GM18870 (cell line): Measurements from ENCODE around the gene PRRC2C.
"Not testable (repeated sequence)": the region's sequence is repeated elsewhere in the genome, so short reads cannot be mapped to it uniquely, and the experiment has no call there.

ENCODE experiments used
- ATAC-seq: cut with Tn5 transposase; IDR thresholded peaks from one replicate; pipeline ENCODE4 v1.9.1; 2021; ENCODE audit warnings: moderate library complexity; ENCODE audit not compliant: unreplicated experiment

Gene PRRC2C

DNA sequence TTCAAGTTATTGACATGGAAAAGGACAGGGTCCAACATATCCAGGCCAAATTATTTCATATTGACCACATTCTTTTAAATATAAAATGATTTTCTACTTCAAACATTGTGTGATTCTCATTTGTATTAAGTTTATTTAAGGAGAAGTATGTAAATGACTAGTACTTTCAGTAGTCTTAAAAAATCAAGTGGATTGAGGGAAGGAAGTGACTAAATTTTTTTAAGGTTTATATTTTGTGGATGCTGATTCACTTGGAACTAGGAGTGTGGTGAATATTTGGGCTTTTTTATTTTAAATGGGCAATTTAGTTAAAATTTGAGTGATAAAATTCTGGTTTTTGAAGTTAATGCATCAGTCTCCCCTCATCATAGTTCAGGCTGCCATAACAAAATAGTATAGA lies 10.1 kb downstream of the PRRC2C start:
- no peak for ATAC-seq

DNA sequence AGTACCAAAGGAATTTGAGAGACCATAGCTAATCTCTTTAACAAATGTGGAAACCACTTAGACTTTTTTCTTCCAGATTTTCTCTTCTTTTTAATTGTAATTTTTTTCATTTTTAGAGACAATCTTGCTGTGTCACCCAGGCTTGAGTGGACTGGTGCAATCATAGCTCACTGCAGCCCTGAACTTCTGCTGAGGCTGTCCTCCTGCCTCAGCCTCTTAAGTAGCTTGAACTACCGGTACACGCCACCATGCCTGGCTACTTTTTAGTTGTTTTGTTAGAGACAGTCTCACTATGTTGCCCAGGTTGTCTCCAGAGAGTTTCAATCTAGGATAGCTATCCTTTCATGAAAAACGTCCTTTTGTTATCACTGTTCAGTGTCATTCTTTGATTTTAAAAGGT lies 15.0 kb downstream of the PRRC2C start:
- no peak for ATAC-seq

DNA sequence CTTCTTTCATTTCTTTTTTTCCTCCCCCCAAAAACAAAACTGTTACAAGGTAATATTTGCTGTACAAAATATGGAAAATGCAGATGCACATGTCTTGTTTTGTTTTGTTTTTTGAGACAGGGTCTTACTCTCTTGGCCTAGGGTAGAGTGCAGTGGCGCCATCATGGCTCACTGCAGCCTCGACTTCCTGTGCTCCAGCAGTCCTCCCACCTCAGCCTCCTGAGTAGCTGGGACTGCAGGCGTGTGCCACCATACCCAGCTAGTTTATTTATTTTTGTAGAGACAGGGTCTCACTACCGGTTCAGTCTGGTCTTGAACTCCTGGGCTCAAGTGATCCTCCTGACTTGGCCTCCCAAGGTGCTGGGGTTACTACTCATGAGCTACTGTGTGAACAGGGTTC lies 15.5 kb downstream of the PRRC2C start:
- no peak for ATAC-seq

DNA sequence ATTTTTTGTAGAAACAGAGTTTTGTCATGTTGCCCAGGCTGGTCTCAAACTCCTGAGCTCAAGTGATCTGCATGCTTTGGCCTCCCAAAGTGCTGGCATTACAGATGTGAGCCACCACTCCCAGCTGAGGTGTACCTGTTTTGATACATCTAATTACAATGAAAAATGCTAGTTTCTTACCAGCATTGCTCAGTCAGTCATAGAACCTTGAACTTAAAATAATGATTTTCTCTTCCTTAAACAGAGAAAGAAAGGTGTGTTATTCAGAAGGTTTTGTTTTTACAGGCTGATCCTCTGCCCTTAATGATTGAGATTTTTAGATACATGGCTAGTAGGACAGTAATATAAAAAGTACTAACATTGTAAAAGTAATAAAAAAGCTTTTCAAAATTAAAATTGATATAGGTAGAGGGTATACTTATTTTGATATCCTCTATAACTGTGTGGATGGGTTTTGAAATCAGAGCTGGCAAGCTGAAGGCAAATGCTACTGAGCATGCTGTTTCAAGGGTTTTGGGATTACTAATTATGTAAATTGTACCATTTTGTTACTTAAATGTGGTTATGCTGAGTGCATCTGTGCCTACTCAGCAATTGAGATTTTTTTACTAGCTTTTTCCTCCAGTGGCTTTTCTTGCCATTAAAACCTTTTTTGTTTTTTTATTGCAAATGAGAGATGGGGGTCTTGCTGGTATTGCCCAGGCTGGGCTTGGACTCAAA lies 16.1 kb downstream of the PRRC2C start:
- ATAC-seq = peak; percentile 85

DNA sequence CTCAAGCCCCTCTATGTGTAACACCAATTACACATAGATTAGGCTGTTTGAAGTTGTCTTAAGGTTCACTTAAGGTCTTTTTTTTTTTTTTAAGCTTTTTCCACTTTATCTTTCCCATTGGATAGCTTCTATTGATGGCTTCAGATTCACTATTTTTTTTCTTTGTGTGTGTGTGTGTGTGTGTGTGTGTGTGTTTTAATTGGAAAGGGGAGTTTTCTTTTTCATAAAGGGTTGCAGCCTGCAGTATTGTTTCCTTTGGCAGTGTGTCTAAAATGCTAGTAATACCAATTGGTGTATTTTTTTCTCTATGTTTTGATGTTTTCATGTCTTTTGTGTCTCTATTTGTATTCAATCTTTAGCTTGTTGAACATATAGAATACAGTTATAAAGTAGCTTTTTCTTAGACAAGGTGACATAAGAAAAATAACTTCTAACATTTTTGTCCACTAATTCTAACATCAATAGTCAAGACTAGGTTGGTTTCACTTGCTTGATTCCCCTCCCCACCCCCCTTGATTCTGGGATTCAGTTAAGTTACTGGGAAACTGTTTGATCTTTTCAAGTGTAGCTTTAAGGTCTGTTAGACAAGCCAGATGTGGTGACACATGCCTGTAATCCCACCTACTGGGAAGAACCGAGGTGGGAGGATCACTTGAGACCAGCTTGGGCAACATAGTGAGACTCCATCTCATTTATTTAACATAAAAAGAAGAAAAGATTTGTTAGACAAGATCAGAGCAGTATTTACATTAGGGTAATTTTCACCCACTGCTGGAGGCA lies 21.4 kb downstream of the PRRC2C start:
- no peak for ATAC-seq

DNA sequence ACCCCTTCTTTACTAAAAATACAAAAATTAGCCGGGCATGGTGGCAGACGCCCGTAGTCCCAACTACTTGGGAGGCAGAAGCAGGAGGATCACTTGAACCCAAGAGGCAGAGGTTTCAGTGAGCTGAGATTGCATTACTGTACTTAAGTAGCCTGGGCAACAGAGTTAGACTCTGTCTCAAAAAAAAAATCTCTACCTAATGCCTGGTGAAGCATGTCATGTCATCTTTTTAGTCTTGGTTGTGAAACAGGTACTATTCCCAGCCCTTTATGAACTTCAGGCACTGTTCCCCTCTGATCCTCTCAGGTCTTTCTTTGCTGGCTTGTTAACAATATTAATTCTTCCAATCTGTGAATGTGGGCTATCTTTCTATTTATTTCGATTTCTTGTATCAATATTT lies 22.1 kb downstream of the PRRC2C start:
- no peak for ATAC-seq

DNA sequence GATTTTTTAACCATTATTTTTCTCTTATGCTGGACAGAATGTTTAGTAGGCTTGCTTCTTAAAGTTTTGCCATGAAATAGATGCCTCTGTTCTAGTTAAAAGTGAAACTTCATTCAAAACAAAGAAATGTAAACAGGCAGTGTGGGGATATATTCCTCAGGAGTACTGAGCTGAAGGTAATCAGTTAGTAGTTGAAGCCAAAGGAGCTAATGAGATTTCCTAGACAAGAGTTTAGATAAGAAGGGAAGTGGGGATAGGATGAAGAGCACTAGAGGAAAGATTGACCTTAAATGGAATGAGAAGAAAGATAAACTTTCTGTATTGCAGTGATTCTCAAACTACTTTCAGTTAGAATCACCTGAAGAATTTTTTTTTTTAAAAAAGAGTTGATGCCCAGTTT lies 23.9 kb downstream of the PRRC2C start:
- no peak for ATAC-seq

DNA sequence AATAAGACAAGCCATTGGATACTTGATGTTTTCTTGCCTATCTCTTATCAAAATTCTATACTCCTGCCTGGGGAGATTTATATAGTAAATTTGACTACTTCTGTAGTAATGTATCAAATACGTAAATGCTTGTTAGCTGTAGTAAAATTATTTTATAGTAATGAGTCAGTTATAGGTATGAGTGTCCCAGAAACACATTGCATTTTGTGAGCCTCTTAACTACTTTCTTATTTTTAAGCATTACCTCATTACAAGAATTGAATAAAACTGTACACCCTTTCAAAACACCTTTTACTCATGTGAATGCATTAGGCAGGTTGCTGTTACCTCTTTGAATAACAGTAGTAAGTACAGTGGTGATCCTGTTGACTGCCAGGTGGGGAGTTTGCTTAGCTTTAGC lies 28.4 kb downstream of the PRRC2C start:
- no peak for ATAC-seq

DNA sequence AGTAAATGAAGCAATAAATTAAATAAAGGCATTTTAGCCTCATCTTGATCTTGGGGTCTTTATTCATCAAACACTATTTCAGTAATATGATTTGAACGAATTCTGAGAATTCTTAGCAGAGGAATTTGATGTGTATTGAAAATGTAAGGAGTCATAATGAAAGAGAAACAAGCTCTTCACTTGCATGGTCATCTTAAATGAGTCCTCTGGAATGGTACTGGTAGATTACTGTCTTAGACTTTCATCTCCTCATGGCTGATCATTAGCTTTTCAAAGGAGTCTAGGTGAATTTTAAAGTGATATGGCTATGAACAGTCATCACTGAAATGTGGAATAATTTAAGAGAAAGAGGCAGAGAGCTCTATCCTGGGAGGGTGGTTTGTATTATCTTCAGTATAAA lies 30.0 kb downstream of the PRRC2C start:
- ATAC-seq = peak; percentile 73

DNA sequence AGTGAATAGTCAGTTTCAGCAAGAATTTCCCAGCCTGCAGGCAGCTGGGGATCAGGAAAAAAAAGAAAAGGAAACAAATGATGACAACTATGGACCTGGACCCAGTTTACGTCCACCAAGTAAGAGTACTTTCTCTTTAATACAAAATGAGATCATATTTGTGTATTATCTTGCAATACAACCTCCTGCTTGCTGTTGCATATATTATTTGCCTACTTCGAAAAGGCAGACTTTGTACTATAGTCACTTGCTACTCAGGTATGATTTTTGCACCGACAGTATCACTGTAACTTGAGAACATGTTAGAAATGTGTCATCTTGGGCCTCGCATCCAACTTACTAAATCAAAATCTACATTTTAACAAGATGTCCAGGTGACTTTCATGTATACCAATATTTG lies 30.4 kb downstream of the PRRC2C start:
- ATAC-seq = no peak

DNA sequence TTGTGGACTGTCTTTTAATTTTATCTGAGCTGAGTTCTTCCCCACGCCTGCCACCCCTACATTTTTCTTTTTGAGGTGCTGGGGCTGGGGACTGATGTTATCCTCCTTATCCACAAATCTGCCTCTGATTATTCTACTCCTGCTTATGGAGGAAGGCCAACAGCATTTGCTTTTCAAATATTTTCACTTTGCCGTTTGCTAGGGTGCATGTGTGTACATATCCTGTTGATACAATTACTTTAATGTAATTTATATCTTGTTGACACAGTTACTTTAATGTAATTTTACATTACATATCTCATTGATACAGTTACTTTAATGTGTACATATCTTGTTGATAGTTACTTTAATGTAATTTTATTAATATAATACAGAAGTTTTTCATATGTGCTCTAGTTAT lies 36.2 kb downstream of the PRRC2C start:
- ATAC-seq = no peak

DNA sequence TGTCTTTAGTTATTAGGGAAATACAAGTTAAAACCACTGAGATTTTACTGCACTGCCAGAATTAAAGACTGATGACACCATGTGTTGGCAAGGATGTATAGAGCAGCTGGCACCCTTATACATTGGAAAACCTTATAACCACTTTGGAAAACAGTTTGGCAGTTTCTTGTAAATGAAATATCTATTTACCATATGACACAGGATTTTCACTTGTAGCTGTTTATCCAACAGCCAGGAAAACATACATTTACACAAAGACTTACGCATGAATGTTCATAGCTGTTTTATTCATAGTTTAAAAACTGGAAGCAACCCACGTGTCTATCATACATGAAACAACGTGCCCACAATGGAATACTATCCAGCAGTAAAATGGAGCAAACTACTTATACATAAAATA lies 45.3 kb downstream of the PRRC2C start:
- no peak for ATAC-seq

DNA sequence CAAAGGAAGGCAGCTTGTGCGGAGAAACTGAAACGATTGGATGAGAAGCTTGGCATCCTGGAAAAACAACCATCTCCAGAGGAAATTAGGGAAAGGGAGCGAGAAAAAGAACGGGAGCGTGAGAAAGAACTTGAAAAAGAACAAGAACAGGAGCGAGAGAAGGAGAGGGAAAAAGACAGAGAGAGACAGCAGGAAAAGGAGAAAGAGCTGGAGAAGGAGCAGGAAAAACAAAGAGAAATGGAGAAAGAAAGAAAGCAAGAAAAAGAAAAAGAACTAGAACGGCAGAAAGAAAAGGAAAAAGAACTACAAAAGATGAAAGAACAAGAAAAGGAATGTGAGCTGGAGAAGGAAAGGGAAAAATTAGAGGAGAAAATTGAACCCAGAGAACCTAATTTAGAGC lies 47.2 kb downstream of the PRRC2C start:
- ATAC-seq = no peak

DNA sequence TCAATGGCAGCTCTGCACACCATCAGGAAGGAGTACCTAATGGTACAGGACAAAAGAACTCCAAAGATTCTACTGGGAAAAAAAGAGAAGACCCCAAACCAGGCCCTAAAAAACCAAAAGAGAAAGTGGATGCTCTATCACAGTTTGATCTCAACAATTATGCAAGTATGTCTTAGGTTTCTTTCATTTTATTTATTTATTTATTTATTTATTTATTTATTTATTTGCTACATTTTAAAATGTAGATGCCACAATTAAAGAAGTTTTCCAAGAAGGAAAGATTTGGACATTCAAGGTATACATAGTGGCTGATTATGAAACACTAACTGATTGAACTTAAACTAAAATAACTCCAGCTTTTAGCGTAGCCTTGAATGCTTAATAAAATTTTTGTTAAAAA lies 60.2 kb downstream of the PRRC2C start:
- no peak for ATAC-seq

DNA sequence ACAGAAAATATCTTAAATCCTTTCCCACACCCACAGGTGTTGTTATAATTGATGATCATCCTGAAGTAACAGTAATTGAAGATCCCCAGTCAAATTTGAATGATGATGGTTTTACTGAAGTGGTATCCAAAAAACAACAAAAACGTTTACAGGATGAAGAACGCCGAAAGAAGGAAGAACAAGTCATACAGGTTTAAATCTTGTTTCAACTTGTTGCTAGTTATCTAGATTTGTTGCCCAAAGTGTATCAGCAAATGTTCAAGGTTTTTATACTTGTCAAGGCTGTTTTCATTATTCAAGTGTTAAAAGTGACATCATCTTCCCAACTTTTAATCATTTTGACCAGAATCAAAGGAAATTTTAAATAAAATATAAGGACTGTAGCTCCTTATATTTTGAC lies 64.7 kb downstream of the PRRC2C start:
- ATAC-seq = no peak

DNA sequence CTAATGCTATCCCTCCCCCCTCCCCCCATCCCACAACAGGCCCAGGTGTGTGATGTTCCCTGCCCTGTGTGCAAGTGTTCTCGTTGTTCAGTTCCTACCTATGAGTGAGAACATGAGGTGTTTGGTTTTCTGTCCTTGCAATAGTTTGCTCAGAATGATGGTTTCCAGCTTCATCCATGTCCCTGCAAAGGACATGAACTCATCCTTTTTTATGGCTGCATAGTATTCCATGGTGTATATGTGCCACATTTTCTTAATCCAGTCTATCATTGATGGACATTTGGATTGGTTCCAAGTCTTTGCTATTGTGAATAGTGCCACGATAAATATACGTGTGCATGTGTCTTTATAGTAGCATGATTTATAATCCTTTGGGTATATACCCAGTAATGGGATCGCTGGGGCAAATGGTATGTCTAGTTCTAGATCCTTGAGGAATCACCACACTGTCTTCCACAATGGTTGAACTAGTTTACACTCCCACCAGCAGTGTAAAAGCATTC lies 65.3 kb downstream of the PRRC2C start:
- not testable (repeated sequence) for ATAC-seq

DNA sequence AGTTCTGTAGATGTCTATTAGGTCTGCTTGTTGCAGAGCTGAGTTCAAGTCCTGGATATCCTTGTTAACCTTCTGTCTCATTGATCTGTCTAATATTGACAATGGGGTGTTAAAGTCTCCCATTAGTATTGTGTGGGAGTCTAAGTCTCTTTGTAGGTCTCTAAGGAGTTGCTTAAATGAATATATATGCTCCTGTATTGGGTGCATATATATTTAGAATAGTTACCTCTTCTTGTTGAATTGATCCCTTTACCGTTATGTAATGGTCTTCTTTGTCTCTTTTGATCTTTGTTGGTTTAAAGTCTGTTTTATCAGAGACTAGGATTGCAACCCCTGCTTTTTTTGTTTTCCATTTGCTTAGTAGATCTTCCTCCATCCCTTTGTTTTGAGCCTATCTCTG lies 68.6 kb downstream of the PRRC2C start:
- ATAC-seq = not testable (repeated sequence)

DNA sequence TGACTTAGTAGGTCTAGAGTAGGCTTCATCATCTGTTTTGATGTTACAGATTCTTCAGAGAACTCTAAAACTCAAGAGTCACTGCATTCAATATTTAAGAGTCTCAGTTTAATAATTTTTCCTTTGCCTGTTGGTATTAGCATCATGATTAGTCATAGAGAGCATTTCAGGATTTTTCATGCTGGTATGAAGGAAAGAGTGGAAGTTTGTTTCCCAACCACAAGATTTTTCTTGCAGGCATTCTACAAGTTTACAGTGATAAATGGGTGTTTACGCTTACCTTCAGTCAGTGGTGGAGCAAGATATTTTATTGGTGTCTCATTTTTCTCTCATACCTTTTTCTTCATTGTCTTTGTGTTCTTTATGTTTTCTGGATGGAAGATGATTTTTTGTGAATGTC lies 78.3 kb downstream of the PRRC2C start:
- no peak for ATAC-seq

DNA sequence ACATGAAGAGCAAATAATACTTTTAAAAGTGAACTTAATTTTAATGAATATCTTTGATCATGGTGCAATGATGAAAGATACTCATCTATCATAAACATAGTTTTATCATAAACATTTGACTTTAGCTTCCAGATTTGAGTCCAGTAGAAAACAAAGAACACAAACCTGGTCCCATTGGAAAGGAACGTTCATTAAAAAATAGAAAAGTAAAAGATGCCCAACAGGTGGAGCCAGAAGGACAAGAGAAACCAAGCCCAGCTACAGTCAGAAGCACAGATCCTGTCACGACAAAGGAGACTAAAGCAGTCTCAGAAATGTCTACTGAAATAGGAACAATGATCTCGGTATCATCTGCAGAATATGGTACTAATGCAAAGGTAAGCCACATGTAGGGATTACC lies 81.1 kb downstream of the PRRC2C start:
- ATAC-seq = no peak

DNA sequence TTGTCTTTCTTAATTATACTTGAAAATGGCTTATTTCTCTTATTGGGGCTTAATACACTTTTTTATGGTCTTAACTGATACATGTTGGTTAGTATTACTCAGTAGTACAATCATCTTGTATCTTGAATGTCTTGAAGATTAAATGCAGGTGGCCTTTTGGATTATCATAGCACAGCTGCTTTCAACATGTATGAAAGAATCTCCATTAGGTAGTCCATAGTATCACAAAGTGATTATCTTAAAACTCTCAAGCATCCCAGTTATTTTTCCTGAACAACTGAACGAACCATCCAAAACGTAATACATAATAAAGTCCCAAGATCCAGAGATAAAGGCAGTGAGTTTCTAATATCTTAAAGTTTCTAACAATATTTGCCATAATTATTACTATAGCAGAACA lies 85.0 kb downstream of the PRRC2C start:
- ATAC-seq = no peak

DNA sequence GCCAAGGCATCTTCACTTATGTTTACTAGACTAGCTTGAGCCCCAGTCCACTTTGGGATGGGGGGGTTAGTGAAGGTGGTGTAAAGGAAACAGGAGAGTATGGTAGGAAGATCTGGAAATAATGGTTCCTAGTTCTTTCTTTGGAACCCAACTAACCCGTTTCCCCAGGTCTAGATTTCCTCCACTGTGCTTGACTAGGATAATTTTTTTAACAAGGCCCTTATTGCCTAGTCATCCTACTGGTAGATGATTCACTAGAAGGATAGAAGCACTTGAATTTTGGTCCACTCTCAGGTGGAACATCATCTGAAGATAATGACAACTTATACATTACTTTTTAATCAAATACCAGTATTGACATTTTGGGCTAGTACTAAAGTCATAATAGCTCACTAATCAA lies 90.8 kb downstream of the PRRC2C start:
- no peak for ATAC-seq

DNA sequence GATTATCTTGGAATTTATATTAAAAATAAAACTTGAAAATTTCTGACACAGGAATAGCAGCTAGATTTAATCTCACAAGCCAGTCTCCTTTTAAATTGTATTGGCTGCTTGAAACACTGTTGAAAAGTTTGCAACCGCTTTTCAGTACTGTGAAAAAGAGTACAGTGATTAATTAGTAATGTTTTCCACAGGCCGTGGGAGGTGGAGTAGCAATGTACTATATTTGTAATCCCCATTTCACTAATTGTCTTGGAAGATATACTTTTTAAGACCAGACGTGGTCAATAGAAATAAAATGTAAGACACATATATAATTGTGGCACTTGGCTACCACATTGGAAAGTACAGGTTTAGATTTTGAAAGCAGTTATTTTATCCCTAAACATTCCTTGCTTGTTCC lies 95.9 kb downstream of the PRRC2C start:
- no peak for ATAC-seq
